A673 (cell line): ENCODE measurements around the gene DNAAF5. TPM values are rescaled to one million over a fixed set of nuclear protein-coding genes. Genes with fewer than 3 reads are reported as not detected.

ENCODE experiments used
- BruUV-seq: library from RNA; stranded (reverse); fragments of 400-500 nt; replicated peaks from 2 replicates; lab custom pipeline; 2021; lab: Mats Ljungman, UMichigan
- CTCF ChIA-PET: fragments of 300-600 bp; sonication (Branson Sonifier 250); formaldehyde crosslinking; loops from one replicate; lab custom pipeline; 2022; ENCODE audit warnings: antibody characterized with exemption; lab: Charles Lee
- POLR2A ChIA-PET: fragments of 300-600 bp; sonication (Branson Sonifier 250); formaldehyde crosslinking; loops from one replicate; lab custom pipeline; 2022; ENCODE audit warnings: antibody characterized with exemption; ENCODE audit not compliant: low non-redundant PET; lab: Charles Lee
- DNase-seq: peaks from one replicate; pipeline ENCODE4 v3.0.0-alpha.2; 2015; ENCODE audit warnings: low spot score
- H3K27ac ChIP-seq: fragments of 200-600 bp; sonication (generic); 2 replicates; pipeline ENCODE4 v1.5.1; 2016; ENCODE audit warnings: mixed run types, low read depth, mild to moderate bottlenecking, mixed read lengths, antibody characterized with exemption, low read length; ENCODE audit not compliant: poor library complexity, severe bottlenecking
- H3K27me3 ChIP-seq: fragments of 200-600 bp; sonication (generic); replicated peaks from 2 replicates; pipeline ENCODE4 v1.6.1; 2017; ENCODE audit warnings: mixed run types, low read depth, mild to moderate bottlenecking, mixed read lengths, antibody characterized with exemption, low read length; ENCODE audit not compliant: insufficient read depth, poor library complexity
- H3K36me3 ChIP-seq: fragments of 200-600 bp; sonication (generic); 2 replicates; pipeline ENCODE4 v1.6.1; 2016; ENCODE audit warnings: mixed run types, mild to moderate bottlenecking, mixed read lengths, antibody characterized with exemption, low read length; ENCODE audit not compliant: insufficient read depth, poor library complexity, severe bottlenecking
- H3K4me1 ChIP-seq: fragments of 200-600 bp; sonication (generic); 2 replicates; pipeline ENCODE4 v1.6.1; 2017; ENCODE audit warnings: mixed run types, mild to moderate bottlenecking, mixed read lengths, antibody characterized with exemption, low read length; ENCODE audit not compliant: insufficient read depth, poor library complexity, severe bottlenecking
- H3K4me3 ChIP-seq: fragments of 200-600 bp; sonication (generic); 2 replicates; pipeline ENCODE4 v1.5.1; 2016; ENCODE audit warnings: low read depth, mixed run types, mild to moderate bottlenecking, mixed read lengths, low read length; ENCODE audit not compliant: poor library complexity, severe bottlenecking
- H3K9me3 ChIP-seq: fragments of 200-600 bp; sonication (generic); 2 replicates; pipeline ENCODE4 v1.6.1; 2016; ENCODE audit warnings: mixed run types, low read depth, mild to moderate bottlenecking, mixed read lengths, antibody characterized with exemption, low read length; ENCODE audit not compliant: poor library complexity, severe bottlenecking
- CTCF ChIP-seq: fragments of 300-800, 200-600 bp; sonication (generic); conservative IDR thresholded peaks from 2 replicates; pipeline ENCODE4 v1.5.1; 2017; ENCODE audit warnings: low read depth, mild to moderate bottlenecking, antibody characterized with exemption, low read length, moderate library complexity, mixed read lengths
- EZH2 ChIP-seq: fragments of 200-600 bp; sonication (generic); IDR thresholded peaks from 2 replicates; pipeline ENCODE4 v1.6.1; 2017; ENCODE audit warnings: borderline replicate concordance, low read depth, mild to moderate bottlenecking, mixed read lengths, antibody characterized with exemption, low read length; ENCODE audit not compliant: poor library complexity, severe bottlenecking
- intact Hi-C: fragments of 100-400 bp; cut with micrococcal nuclease; formaldehyde crosslinking; loops from one replicate; pipeline ENCODE4 v1.10.0; 2022; ENCODE audit not compliant: unreplicated experiment
- total RNA-seq: library from RNA; stranded (reverse); gene quantifications from 2 replicates; pipeline ENCODE4 v1.2.3, GENCODE V29; 2021

Gene DNAAF5
- total RNA-seq, 1 experiment from 2014 or later = 78.1 TPM

- BruUV-seq = no TSS peak
- Histone ChIP-seq H3K36me3 (no peaks in the 10 kb centered on the region), H3K4me3 (no peak overlapping the region), H3K9me3 (peaks cover 22% of the 10 kb centered on the region), H3K27me3 (no peaks in the 10 kb centered on the region), H3K4me1 (no peaks in the 10 kb centered on the region), H3K27ac (no peak overlapping the region)
- ChIA-PET CTCF (no interaction called here), POLR2A (interaction anchor here (0.6 kb wide), 1 partner anchor 615 kb away, joined by 3 read pairs; no protein-coding TSS in a partner anchor)
- intact Hi-C loops = no loop called here
- DNase-seq = no peak
- TF ChIP-seq CTCF (no peak), EZH2 (no peak)
Observed at GRCh38 chr7:681551-682307, 44.8 kb upstream of the DNAAF5 start.

GRCh38 chr7:682810-683209 lies 43.7 kb upstream of the DNAAF5 start:
- no peak overlapping the region for H3K4me3 ChIP-seq
- ChIA-PET CTCF (no interaction called here), POLR2A (no interaction called here)
- intact Hi-C loops = no loop called here
- peaks cover 23% of the 10 kb centered on the region for H3K9me3 ChIP-seq
- TF ChIP-seq EZH2 = no peak
- no peak for TF ChIP-seq CTCF
- no peak overlapping the region for H3K27ac ChIP-seq
- no peak for DNase-seq
- no TSS peak for BruUV-seq
- H3K27me3 ChIP-seq = no peaks in the 10 kb centered on the region
- H3K4me1 ChIP-seq = no peaks in the 10 kb centered on the region
- H3K36me3 ChIP-seq = no peaks in the 10 kb centered on the region

- H3K36me3 ChIP-seq = no peaks in the 10 kb centered on the region
- no peaks in the 10 kb centered on the region for H3K4me1 ChIP-seq
- no peak overlapping the region for H3K4me3 ChIP-seq
- POLR2A ChIA-PET = interaction anchor here (0.6 kb wide), 1 partner anchor 12 kb away, joined by 17 read pairs; no protein-coding TSS in a partner anchor
- no peaks in the 10 kb centered on the region for H3K27me3 ChIP-seq
- no TSS peak for BruUV-seq
- intact Hi-C loops = no loop called here
- H3K9me3 ChIP-seq = peaks cover 27% of the 10 kb centered on the region
- DNase-seq = no peak
- H3K27ac ChIP-seq = no peak overlapping the region
- CTCF ChIA-PET = no interaction called here
- TF ChIP-seq CTCF = no peak
- no peak for TF ChIP-seq EZH2
Observed at GRCh38 chr7:683526-684205, 42.8 kb upstream of the DNAAF5 start.
